SIG-M5 treated with dmso at 0.1 percent for 504 hours (cell line): ENCODE data around the gene PLCH2.

ENCODE experiments used
- DNase-seq: peaks from one replicate; lab custom pipeline; 2025; ENCODE audit not compliant: unreplicated experiment; lab: John Stamatoyannopoulos, UW

The PLCH2 gene

GRCh38 chr1:2526824-2527555 is 50.9 kb downstream of the PLCH2 start:
- no peak for DNase-seq

- DNase-seq = no peak
Observed at GRCh38 chr1:2527556-2527860, 51.4 kb downstream of the PLCH2 start.

GRCh38 chr1:2528016-2528415 is 51.9 kb downstream of the PLCH2 start:
- no peak for DNase-seq

- DNase-seq = no peak
Observed at GRCh38 chr1:2528611-2528965, 52.5 kb downstream of the PLCH2 start.

- DNase-seq = no peak
Observed at GRCh38 chr1:2528966-2529783, 53.1 kb downstream of the PLCH2 start.

GRCh38 chr1:2529784-2530512 is 53.9 kb downstream of the PLCH2 start, which contains the start of gene HES5:
TSS of gene HES5 (minus strand) at chr1:2530263. CDS start at chr1:2530164, 99 bp downstream.
- no peak for DNase-seq

- DNase-seq = no peak
Observed at GRCh38 chr1:2530513-2531361, 54.6 kb downstream of the PLCH2 start.

GRCh38 chr1:2532485-2533160 is 56.5 kb downstream of the PLCH2 start:
- no peak for DNase-seq

- no peak for DNase-seq
Observed at GRCh38 chr1:2533365-2533764, 57.3 kb downstream of the PLCH2 start.

- no peak for DNase-seq
Observed at GRCh38 chr1:2534315-2534686, 58.2 kb downstream of the PLCH2 start.

GRCh38 chr1:2534687-2535441 is 58.8 kb downstream of the PLCH2 start:
- DNase-seq = no peak

- DNase-seq = no peak
Observed at GRCh38 chr1:2535455-2535854, 59.4 kb downstream of the PLCH2 start.

- no peak for DNase-seq
Observed at GRCh38 chr1:2535981-2536380, 59.9 kb downstream of the PLCH2 start.

GRCh38 chr1:2537784-2538115 is 61.7 kb downstream of the PLCH2 start:
- DNase-seq = no peak

GRCh38 chr1:2538376-2538775 is 62.3 kb downstream of the PLCH2 start:
- no peak for DNase-seq

- no peak for DNase-seq
Observed at GRCh38 chr1:2538872-2539271, 62.8 kb downstream of the PLCH2 start.

- DNase-seq = no peak
Observed at GRCh38 chr1:2539312-2539907, 63.3 kb downstream of the PLCH2 start.

GRCh38 chr1:2540816-2541492 is 64.9 kb downstream of the PLCH2 start:
- no peak for DNase-seq
